ENCODE measurements around the gene CCT6A.
A peak's percentile ranks its signal among the peaks of the same experiment; 100 is the strongest.
"Not testable (repeated sequence)": the region's sequence is repeated elsewhere in the genome, so short reads cannot be mapped to it uniquely, and the experiment has no call there.

Gene CCT6A

DNA sequence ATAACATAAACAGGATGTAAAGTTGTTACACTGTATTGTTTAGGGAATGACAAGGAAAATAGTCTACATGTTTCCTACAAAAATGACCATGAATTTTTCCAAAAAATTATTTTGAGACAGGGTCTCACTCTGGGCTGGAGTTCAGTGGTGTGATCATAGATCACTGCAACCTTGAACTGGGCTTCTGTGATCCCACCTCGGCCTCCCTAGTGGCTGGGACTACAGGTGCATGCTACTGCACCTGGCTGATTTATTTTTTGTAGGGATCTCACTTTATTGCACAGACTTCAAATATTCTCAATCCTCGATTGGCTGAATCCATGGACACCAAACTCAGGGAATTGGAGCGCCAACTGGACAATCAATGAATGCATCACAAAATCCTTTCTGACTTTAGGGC lies 48.1 kb downstream of the CCT6A start:
- no peak for DNase-seq

DNA sequence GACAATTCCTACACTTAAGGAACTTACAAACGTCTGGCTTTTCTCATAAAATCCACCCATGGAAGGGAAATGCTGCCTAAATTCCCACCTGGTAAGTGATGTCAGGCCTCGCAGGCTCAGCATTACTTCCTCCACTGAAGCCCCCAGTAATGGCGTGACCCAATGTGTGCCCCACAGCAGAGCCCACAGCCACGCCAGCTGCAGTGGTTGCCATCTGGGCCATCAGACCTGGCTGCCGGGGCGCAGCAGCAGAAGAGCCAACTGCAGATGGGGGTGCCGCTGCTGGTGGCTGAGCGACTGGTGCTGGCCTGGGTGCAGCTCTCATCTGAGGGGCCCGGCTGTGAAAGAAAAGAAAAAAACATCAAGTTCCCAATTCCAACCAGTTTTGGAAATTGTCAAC lies 52.6 kb downstream of the CCT6A start:
- DNase-seq: not testable (repeated sequence)

DNA sequence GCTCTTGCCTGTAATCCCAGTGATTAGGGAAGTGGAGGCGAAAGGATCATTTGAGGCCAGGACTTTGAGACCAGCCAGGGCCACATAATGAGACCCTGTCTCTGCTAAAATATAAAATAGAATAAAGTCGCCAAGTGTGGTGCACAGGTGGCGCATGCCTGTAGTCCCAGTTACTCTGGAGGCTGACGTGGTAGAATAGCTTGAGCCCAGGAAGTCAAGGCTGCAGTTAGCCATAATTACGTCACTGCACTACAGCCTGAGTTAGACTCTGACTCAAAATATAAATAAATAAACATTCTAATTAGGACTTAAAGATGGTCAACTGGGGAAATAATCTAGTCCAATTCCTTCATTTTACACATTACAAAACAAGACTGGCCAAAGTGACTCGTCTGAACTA lies 53.9 kb downstream of the CCT6A start:
- peak; percentile 62 for DNase-seq

DNA sequence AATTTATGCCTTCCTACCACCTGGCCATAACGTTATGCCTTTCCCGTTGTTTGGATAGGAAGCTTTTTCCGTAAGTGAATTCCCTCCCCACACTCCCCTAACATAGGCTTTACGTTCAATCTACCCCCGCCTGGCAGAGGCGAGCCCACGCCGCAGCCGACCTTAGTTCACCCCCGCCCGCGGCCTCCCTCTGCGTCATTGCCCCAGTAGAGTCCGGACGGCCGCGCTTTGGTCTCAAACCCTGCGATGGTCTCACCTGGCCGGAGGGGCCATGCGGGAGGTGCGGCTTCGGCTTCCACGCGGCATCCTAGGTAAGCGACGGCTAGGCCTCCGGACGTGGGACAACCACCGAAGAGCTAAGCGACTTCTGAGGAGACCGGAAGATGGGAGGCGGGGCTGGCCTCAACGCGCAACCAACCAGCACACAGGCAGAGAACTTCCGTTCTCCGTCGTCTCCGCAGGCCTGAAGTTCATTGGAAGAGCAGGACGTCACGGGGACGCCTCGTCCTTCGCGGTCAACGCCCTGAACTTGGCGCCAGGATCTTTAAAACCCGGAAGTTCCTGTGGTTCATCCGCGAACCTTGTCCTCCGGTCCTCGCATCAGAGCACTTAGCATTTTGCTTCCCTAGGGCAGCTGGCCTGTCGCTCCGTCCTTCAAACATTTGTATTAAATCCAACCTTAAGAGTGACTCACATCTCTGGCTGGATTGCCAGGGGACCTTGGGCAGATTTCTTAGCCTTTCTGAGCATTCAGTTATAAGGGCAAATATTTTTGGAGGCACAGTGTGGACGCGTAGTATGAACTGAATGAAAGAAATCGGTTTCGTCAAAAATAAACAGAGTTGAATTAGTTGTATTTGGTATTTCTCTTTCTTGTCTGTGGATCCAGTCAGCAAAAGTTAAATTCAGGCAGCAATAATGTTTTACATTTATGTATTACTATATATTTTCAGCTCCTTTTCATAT lies 54.8 kb downstream of the CCT6A start, which contains the start of gene CHCHD2:
Gene CHCHD2 (minus strand): TSS at position 369 of the 966 bp plus-strand sequence. CDS start 63 bp downstream, at position 306.
- peak; percentile 99 for DNase-seq

DNA sequence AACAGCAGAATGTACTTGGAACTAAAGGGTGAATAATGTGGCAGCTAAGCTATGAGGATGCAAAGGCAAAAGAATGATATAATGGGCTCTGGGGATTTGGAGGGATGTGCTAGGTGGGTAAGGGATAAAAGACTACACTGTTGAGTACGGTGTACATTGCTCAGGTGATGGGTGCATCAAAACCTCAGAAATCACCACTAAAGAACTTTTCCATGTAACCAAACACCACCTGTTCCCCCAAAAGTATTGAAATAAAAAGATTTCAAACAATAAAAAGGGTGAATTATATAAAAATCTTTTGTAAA lies 56.3 kb downstream of the CCT6A start:
- DNase-seq: no peak

DNA sequence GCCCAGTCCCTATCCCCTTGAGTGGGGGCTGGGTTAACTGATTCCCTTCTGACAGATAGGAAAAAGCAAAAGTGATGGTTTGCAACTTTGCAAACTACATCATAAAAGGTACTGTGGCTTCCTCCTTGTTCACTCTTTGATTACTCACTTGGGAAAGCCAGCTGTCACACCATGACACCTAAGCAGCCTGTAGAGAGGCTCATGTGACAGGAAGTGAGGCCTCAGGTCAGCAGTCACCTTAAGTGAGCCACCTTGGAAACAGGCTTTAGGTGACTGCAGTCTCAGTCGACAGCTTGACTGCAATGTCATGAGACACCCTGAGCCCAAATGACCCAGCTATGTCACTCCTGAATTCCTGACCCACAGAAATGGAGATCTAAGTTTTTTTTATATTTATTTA lies 59.0 kb downstream of the CCT6A start:
- no peak for DNase-seq

DNA sequence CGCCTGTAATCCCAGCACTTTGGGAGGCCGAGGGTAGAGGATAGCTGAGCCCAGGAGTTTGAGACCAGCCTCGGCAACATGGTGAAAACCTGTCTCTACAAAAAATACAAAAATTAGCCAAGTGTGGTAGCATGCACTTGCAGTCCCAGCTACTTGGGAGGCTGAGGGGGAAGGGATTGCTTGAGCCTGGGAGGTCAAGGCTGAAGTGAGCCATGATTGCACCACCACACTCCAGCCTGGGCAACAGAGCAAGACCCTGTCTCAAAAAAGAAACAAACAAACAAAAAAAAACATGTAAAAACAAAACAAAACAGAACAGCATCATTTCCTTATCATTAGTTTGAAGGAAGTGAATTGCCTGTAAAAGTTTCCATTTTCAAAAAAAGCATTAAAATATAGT lies 60.7 kb downstream of the CCT6A start:
- DNase-seq: not testable (repeated sequence)

All from fibroblast of skin of scalp (primary cell).